H1 (cell line): ENCODE data around the gene FBXL14. TPM values are rescaled to one million over a fixed set of nuclear protein-coding genes. Genes with fewer than 3 reads are reported as not detected.

Source experiments
- CTCF ChIA-PET: fragments of 300-600 bp; sonication (Branson Sonifier 250); formaldehyde crosslinking; loops from one replicate; lab custom pipeline; 2021; ENCODE audit not compliant: partially characterized antibody; lab: Charles Lee
- POLR2A ChIA-PET: fragments of 300-600 bp; sonication (Branson Sonifier 250); formaldehyde crosslinking; loops from one replicate; lab custom pipeline; 2021; ENCODE audit warnings: inconsistent platforms; ENCODE audit not compliant: partially characterized antibody; lab: Charles Lee
- DNase-seq, 2 experiments: peaks; one replicate each; pipeline versions ENCODE4 v3.0.0 to v3.0.0-alpha.2; 2010 to 2022; ENCODE audit warnings: low spot score in 2 of 2, low read depth in 1 of 2, mixed read lengths in 1 of 2
- FAIRE-seq: peaks from 2 replicates; lab custom pipeline; 2011; peaks lifted over from hg19 to GRCh38; lab: Jason Lieb, UNC
- H2AFZ ChIP-seq: 2 replicates; pipeline ENCODE4 v1.8.1; 2012; ENCODE audit warnings: low read length, inconsistent platforms
- H2AK5ac ChIP-seq: 2 replicates; pipeline ENCODE4 v1.6.1; 2013; ENCODE audit warnings: low read depth, low read length
- H2BK120ac ChIP-seq: replicated peaks from 2 replicates; pipeline ENCODE3; 2013; ENCODE audit warnings: low read depth, low read length, inconsistent platforms
- H2BK12ac ChIP-seq: 2 replicates; pipeline ENCODE4 v1.6.1; 2013; ENCODE audit warnings: low read depth, low read length
- H2BK15ac ChIP-seq: 2 replicates; pipeline ENCODE4 v1.6.1; 2013; ENCODE audit warnings: low read length
- H2BK20ac ChIP-seq: 2 replicates; pipeline ENCODE4 v1.6.1; 2013; ENCODE audit warnings: low read length
- H2BK5ac ChIP-seq: 2 replicates; pipeline ENCODE4 v1.6.1; 2013; ENCODE audit warnings: low read depth, low read length
- H3K14ac ChIP-seq: 2 replicates; pipeline ENCODE4 v1.6.1; 2013; ENCODE audit warnings: inconsistent platforms; ENCODE audit not compliant: insufficient read length
- H3K18ac ChIP-seq: 2 replicates; pipeline ENCODE4 v1.6.1; 2013; ENCODE audit warnings: low read length; ENCODE audit errors: extremely low read depth
- H3K23ac ChIP-seq: 2 replicates; pipeline ENCODE4 v1.6.1; 2013; ENCODE audit warnings: inconsistent platforms; ENCODE audit not compliant: insufficient read length
- H3K23me2 ChIP-seq: 2 replicates; pipeline ENCODE4 v1.6.1; 2013; ENCODE audit warnings: low read depth, low read length
- H3K27ac ChIP-seq: 2 replicates; pipeline ENCODE4 v1.6.1; 2011; ENCODE audit warnings: low read depth, low read length, inconsistent platforms
- H3K27me3 ChIP-seq, 4 experiments: replicated peaks in 1 of 4; 1 replicate in 1 of 4; 2 replicates in 3 of 4; pipeline versions ENCODE4 v1.6.1 to v1.8.1; 2011 to 2013; ENCODE audit warnings: low read length in 3 of 4, mild to moderate bottlenecking in 3 of 4, inconsistent platforms in 2 of 4, mixed read lengths in 2 of 4, moderate library complexity in 1 of 4; ENCODE audit not compliant: control insufficient read depth in 3 of 4, insufficient read depth in 3 of 4; ENCODE audit errors: extremely low read depth in 1 of 4
- H3K36me3 ChIP-seq, 4 experiments: 2 replicates each; pipeline versions ENCODE4 v1.6.1 to v1.8.1; 2011 to 2013; ENCODE audit warnings: mild to moderate bottlenecking in 4 of 4, low read length in 3 of 4, moderate library complexity in 2 of 4, control low read depth in 1 of 4, inconsistent platforms in 1 of 4; ENCODE audit not compliant: insufficient read depth in 4 of 4, control insufficient read depth in 2 of 4
- H3K4ac ChIP-seq: replicated peaks from 2 replicates; pipeline ENCODE3; 2013; ENCODE audit warnings: low read length, low read depth, mixed read lengths, inconsistent platforms; ENCODE audit not compliant: insufficient read length
- H3K4me1 ChIP-seq, 4 experiments: replicated peaks in 1 of 4; 1 replicate in 1 of 4; 2 replicates in 3 of 4; pipeline versions ENCODE4 v1.6.1 to v1.8.1; 2011 to 2013; ENCODE audit warnings: low read length in 3 of 4, inconsistent platforms in 2 of 4, mixed read lengths in 1 of 4; ENCODE audit not compliant: insufficient read depth in 4 of 4, control insufficient read depth in 3 of 4
- H3K4me2 ChIP-seq, 2 experiments: 2 replicates each; pipeline versions ENCODE4 v1.6.1 to v1.8.1; 2011 to 2013; ENCODE audit warnings: low read depth in 2 of 2, low read length in 2 of 2, control low read depth in 1 of 2, inconsistent platforms in 1 of 2, mild to moderate bottlenecking in 1 of 2; ENCODE audit not compliant: insufficient read depth in 1 of 2
- H3K4me3 ChIP-seq, 4 experiments: fragments of 200-600, 300-600 bp in 1 of 4; sonication (generic), shearing (Covaris generic), sonication (Bioruptor Twin) in 1 of 4; 2 replicates each; pipeline versions ENCODE4 v1.5.1 to v1.8.1; 2011 to 2016; ENCODE audit warnings: low read length in 4 of 4, low read depth in 3 of 4, control low read depth in 2 of 4, inconsistent platforms in 2 of 4, mild to moderate bottlenecking in 2 of 4, mixed read lengths in 1 of 4, moderate library complexity in 1 of 4; ENCODE audit not compliant: insufficient read depth in 2 of 4; ENCODE audit errors: extremely low read depth in 1 of 4
- H3K56ac ChIP-seq: replicated peaks from 2 replicates; pipeline ENCODE3; 2013; ENCODE audit warnings: low read depth, mild to moderate bottlenecking, mixed read lengths, low read length, inconsistent platforms; ENCODE audit not compliant: insufficient read length
- H3K79me1 ChIP-seq: 2 replicates; pipeline ENCODE4 v1.6.1; 2013; ENCODE audit warnings: low read depth, low read length, control low read depth
- H3K79me2 ChIP-seq, 2 experiments: 2 replicates each; pipeline versions ENCODE4 v1.6.1 to v1.8.1; 2012 to 2013; ENCODE audit warnings: low read length in 2 of 2, mild to moderate bottlenecking in 2 of 2, inconsistent platforms in 1 of 2; ENCODE audit not compliant: insufficient read depth in 2 of 2, control insufficient read depth in 1 of 2
- H3K9ac ChIP-seq, 4 experiments: replicated peaks in 1 of 4; 1 replicate in 1 of 4; 2 replicates in 3 of 4; pipeline versions ENCODE4 v1.6.1 to v1.8.1; 2011 to 2013; ENCODE audit warnings: low read depth in 3 of 4, low read length in 3 of 4, control low read depth in 2 of 4, mild to moderate bottlenecking in 2 of 4, moderate library complexity in 2 of 4, inconsistent platforms in 1 of 4; ENCODE audit errors: extremely low read depth in 1 of 4
- H3K9me3 ChIP-seq, 2 experiments: 2 replicates each; pipeline versions ENCODE4 v1.6.1 to v1.8.1; 2012 to 2013; ENCODE audit warnings: mild to moderate bottlenecking in 2 of 2, moderate library complexity in 2 of 2, control low read depth in 1 of 2, inconsistent platforms in 1 of 2, low read depth in 1 of 2, low read length in 1 of 2, mixed read lengths in 1 of 2; ENCODE audit not compliant: insufficient read depth in 2 of 2
- H4K20me1 ChIP-seq, 2 experiments: replicated peaks in 1 of 2; 2 replicates each; pipeline versions ENCODE3 to v1.8.1; 2011 to 2013; ENCODE audit warnings: inconsistent platforms in 2 of 2, low read length in 2 of 2, mild to moderate bottlenecking in 1 of 2; ENCODE audit not compliant: insufficient read depth in 2 of 2, control insufficient read depth in 1 of 2
- H4K5ac ChIP-seq: 2 replicates; pipeline ENCODE4 v1.6.1; 2013; ENCODE audit warnings: low read length, low read depth, mixed read lengths, inconsistent platforms; ENCODE audit not compliant: insufficient read length
- H4K8ac ChIP-seq: 2 replicates; pipeline ENCODE4 v1.8.0; 2013; ENCODE audit warnings: mild to moderate bottlenecking, moderate library complexity, low read length, inconsistent platforms; ENCODE audit not compliant: insufficient read depth; ENCODE audit errors: extremely low read depth
- H4K91ac ChIP-seq: replicated peaks from 2 replicates; pipeline ENCODE3; 2013; ENCODE audit warnings: low read length, mixed read lengths, inconsistent platforms; ENCODE audit not compliant: insufficient read length
- ATF3 ChIP-seq: IDR thresholded peaks from 2 replicates; pipeline ENCODE4 v1.6.1; 2011; ENCODE audit warnings: low read depth, mild to moderate bottlenecking, low read length; ENCODE audit not compliant: insufficient read depth
- BACH1 ChIP-seq: IDR thresholded peaks from 2 replicates; pipeline ENCODE4 v1.6.1; 2012; ENCODE audit warnings: low read length, improper control_type of control experiment
- CBX8 ChIP-seq: fragments of 300-800, 300-1000 bp; sonication (generic); IDR thresholded peaks from 2 replicates; pipeline ENCODE4 v1.7.1; 2016; ENCODE audit warnings: low read depth, low read length, borderline replicate concordance
- FOSL1 ChIP-seq: IDR thresholded peaks from 2 replicates; pipeline ENCODE4 v1.6.1; 2011; ENCODE audit warnings: mild to moderate bottlenecking, low read depth, low read length, moderate library complexity; ENCODE audit not compliant: insufficient read depth
- GTF2F1 ChIP-seq: IDR thresholded peaks from 2 replicates; pipeline ENCODE4 v1.6.1; 2012; ENCODE audit warnings: low read depth, low read length, improper control_type of control experiment, borderline replicate concordance
- HDAC6 ChIP-seq: IDR thresholded peaks from one replicate; pipeline ENCODE4 v1.7.1; 2012; ENCODE audit warnings: low read depth, mild to moderate bottlenecking, inconsistent platforms, low read length, moderate library complexity
- JUND ChIP-seq: IDR thresholded peaks from 2 replicates; pipeline ENCODE4 v1.6.1; 2011; ENCODE audit warnings: mild to moderate bottlenecking, improper control_type of control experiment, low read length
- MAFK ChIP-seq: IDR thresholded peaks from 2 replicates; pipeline ENCODE4 v1.6.1; 2012; ENCODE audit warnings: low read depth, mild to moderate bottlenecking, improper control_type of control experiment, low read length
- NRF1 ChIP-seq: IDR thresholded peaks from 2 replicates; pipeline ENCODE4 v1.6.1; 2011; ENCODE audit warnings: mild to moderate bottlenecking, low read depth, low read length, improper control_type of control experiment
- RAD21 ChIP-seq, 2 experiments: IDR thresholded peaks in 1 of 2; conservative IDR thresholded peaks in 1 of 2; 2 replicates each; pipeline ENCODE4 v1.6.1; 2011; ENCODE audit warnings: low read depth in 2 of 2, low read length in 2 of 2, improper control_type of control experiment in 1 of 2, inconsistent platforms in 1 of 2, mild to moderate bottlenecking in 1 of 2, moderate library complexity in 1 of 2
- RFX5 ChIP-seq: IDR thresholded peaks from 2 replicates; pipeline ENCODE4 v1.6.1; 2011; ENCODE audit warnings: low read depth, low read length, improper control_type of control experiment, borderline replicate concordance
- SP4 ChIP-seq: IDR thresholded peaks from 2 replicates; pipeline ENCODE4 v1.6.1; 2012; ENCODE audit warnings: low read length, inconsistent platforms
- TAF1 ChIP-seq: IDR thresholded peaks from 2 replicates; pipeline ENCODE4 v1.6.1; 2011; ENCODE audit warnings: mild to moderate bottlenecking, low read depth, low read length
- TCF12 ChIP-seq: IDR thresholded peaks from 2 replicates; pipeline ENCODE4 v1.6.1; 2011; ENCODE audit warnings: low read depth, mild to moderate bottlenecking, low read length
- WGBS, 2 experiments: shearing (Covaris generic) in 1 of 2; methylation state at CpG; one replicate each; pipeline versions ENCODE4 v1.1.6 to v1.1.7; 2013 to 2015; ENCODE audit warnings: low lambda C conversion rate in 2 of 2, mixed read lengths in 2 of 2, inconsistent platforms in 1 of 2, low coverage in 1 of 2, missing lambda C conversion rate in 1 of 2; ENCODE audit not compliant: insufficient replicate concordance in 2 of 2, insufficient coverage in 1 of 2, insufficient read length in 1 of 2; ENCODE audit errors: extremely low coverage in 1 of 2, missing lambda C conversion rate in 1 of 2; 5-methylcytosine and 5-hydroxymethylcytosine counted together
- polyA plus RNA-seq, 7 experiments: library from polyadenylated mRNA; depleted of rRNA in 3 of 7; stranded (reverse) in 5 of 7; unstranded in 2 of 7; fragments of >200 nt in 5 of 7; fragments of 200-250 nt in 2 of 7; gene quantifications; 1 replicate in 5 of 7; 2 replicates in 1 of 7; 4 replicates in 1 of 7; pipeline versions ENCODE4 v1.2.1 to v1.2.3, GENCODE V29; 2011 to 2013; ENCODE audit warnings: missing spikeins in 2 of 7, mixed read lengths in 2 of 7
- total RNA-seq: library from RNA; stranded (reverse); fragmentation: NEBNext Ultra II Directional; extraction: Animal tissue kit (Norgen Biotek cat#: 25700); gene quantifications from 2 replicates; pipeline ENCODE4 v1.2.1, GENCODE V29; 2021

FBXL14 gene
- total and polyA plus RNA-seq, 2 of the 8 experiments (the other 6 are each of a cell fraction or from before 2014, with no cell fraction given): 5.5 to 9.6 TPM

- Histone ChIP-seq H3K14ac (no peak overlapping the region), H3K4me2 (no peak overlapping the region), H4K91ac (no peak overlapping the region), H3K23ac (no peak overlapping the region), H2AK5ac (no peak overlapping the region), H3K4me3 (no peak overlapping the region), H4K20me1 (no peaks in the 10 kb centered on the region), H3K27me3 (no peaks in the 10 kb centered on the region), H2BK12ac (no peak overlapping the region), H3K9ac (no peak overlapping the region), H2BK120ac (no peak overlapping the region), H3K23me2 (no peaks in the 10 kb centered on the region), H3K36me3 (no peaks in the 10 kb centered on the region), H3K56ac (no peak overlapping the region), H2BK15ac (no peak overlapping the region), H3K4ac (no peak overlapping the region), H4K5ac (no peak overlapping the region), H3K18ac (no peak overlapping the region), H3K79me2 (no peaks in the 10 kb centered on the region), H2BK5ac (no peak overlapping the region), H4K8ac (no peak overlapping the region), H2BK20ac (no peak overlapping the region), H2AFZ (no peak overlapping the region), H3K27ac (no peak overlapping the region), H3K4me1 (peaks cover 0 to 3% (median 0%) of the 10 kb centered on the region in 4 experiments; a peak in 1 of 7 replicates), H3K79me1 (no peaks in the 10 kb centered on the region), H3K9me3 (no peaks in the 10 kb centered on the region)
- CTCF ChIA-PET: interaction anchor here (0.6 to 1.7 kb wide), 3 partner anchors 11 to 36 kb away, joined by 3 read pairs; no protein-coding TSS in a partner anchor
- DNase-seq (no peak), FAIRE-seq (no peak)
- POLR2A ChIA-PET: no interaction called here
- 88% methylated on average over 12 of the region's 12 CpGs; no CpG with 5 or more reads in 1 of the 2 experiments for WGBS, 2 experiments
- TF ChIP-seq GTF2F1 (no peak), NRF1 (no peak), TAF1 (no peak), RAD21 (IDR thresholded peaks at IDR 0.05 in 1 of 2, conservative IDR thresholded peaks at IDR 0.05 in 1 of 2; ENCODE audit: low read depth in 2 of 2, low read length in 2 of 2) (no peak), CBX8 (no peak), HDAC6 (no peak), FOSL1 (no peak), ATF3 (no peak), SP4 (no peak), MAFK (no peak), TCF12 (no peak), BACH1 (no peak), JUND (no peak), RFX5 (no peak)
These were observed 41.4 kb downstream of the FBXL14 start for GRCh38 chr12:1552911-1553491.
